Astrocyte of the hippocampus (primary cell): ENCODE measurements around the gene PPP1CA.

Experiments
- DNase-seq: peaks from one replicate; pipeline ENCODE4 v3.0.0; 2011; ENCODE audit warnings: low read depth, low spot score

The PPP1CA gene

DNA sequence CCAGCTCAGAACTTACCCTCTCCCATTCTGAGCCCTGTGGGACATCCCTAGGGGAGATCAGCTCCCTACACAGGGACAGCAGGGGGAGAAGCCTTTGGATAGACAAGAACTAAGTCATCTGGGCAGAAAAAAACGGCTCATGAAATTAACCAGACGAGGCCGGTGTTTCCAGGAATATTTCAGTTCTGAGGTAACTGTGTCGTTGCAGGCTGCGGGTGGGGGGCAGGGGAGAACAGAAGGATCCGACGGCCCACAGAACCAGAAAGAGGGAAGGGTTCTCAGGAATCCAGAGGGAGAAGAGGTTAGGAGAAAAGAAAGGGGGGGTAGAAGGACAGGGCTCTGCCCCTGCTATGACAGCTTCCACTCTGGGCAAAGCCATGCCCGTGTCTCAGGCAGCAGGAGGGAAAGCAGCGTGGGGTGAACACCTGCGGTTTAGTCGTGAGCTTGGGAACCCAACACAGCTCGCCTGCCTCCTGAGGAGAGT, 31.8 kb downstream of the PPP1CA start:
- peak; percentile 63 for DNase-seq

DNA sequence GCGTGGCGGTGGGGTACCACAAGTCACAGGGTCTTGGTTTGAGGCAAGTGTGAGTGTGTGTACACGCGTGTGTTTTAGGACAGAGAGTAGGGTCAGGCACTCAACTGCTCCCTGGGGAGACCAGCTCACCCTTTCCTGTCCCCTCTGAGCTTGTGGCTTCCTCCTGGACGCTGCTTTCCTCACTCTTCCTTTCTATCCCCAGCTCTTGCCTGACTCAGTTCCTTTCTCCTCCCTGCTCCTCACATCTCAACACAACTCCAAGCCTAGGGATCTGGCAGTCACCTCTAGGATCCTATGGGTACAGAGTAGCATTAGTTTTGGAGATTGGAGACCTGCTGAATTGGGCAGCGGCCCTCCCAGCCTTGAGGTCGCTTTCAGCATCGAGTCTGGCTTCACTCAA, 32.4 kb downstream of the PPP1CA start:
- no peak for DNase-seq

DNA sequence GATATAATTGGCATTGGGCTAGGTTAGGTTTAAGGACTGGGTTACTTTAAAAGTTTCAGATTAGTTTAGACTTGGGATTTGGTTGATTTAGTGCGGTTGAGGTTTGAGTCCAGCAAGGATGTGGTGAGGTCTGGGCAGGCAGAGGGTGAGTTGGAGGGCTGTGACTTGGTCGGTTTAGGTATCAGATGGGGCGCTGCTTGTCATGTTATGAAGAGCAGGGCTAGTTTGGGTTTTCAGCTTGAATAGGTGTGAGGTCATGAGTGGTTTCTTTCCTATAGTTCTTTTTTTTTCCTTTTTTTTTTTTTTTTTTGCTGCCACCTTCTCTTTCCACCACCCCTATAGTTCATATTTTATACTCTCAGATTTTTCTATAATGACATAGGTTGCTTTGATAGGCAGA, 33.0 kb downstream of the PPP1CA start:
- no peak for DNase-seq

DNA sequence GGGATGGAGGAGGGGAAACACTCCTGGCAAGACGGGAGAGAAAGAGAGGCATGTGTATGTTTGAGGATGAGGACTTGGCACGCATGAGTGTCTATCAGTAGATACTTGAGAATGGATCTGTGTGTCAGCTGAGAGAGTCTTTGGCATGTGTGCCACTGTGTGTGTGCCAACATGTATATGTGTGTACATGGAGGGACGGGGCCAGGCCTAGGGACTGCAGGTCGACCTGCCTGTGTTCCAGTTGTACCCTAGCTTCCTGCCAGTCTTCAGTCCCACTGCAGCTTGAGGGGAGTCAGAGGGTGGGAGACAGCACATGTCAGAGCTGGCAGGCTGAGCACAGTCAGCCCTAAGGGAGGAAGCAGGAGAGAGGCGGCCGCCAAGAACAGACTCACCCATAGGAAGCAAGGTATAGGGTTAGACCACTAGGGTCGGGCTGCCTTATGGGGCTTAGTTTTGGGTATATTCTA, 33.9 kb downstream of the PPP1CA start:
- no peak for DNase-seq

DNA sequence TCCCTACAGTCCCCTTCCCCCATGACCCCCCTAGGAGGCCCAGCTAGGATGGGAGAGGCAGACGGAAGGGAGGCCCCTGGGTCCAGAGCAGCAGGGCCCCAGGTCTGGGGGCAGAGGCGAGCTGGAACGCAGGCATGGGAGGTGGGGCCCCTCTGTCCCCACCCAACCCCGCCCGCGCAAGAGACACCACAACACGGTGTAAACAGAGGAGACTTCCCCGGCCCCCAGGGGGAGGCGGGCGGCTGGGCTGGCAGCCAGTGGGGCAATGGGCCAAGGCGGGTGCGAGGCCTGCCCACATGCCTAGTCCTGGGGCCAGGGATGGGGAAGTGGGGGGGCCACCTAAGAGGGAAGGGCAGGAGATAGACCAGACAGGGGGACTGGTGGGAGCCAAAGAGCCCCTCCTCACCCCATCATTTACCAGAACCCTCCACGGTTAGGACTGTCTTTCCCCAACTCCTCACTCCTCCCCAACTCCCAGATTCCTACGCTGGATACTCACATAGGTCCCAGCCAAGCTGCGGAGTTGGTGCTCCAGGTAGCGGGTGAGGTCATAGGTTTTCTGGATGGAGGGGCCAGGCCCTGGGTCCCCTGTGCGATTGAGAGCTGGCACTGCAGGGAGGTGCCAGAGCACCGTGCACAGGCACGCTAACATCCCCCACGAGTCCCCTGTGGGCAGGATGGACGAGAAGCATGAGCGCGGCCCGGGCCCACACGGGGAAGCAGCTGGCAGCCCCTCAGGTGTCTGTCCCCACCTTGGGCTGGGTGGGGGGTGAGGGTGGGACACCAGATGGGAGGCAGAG, 34.5 kb downstream of the PPP1CA start:
- DNase-seq = no peak

DNA sequence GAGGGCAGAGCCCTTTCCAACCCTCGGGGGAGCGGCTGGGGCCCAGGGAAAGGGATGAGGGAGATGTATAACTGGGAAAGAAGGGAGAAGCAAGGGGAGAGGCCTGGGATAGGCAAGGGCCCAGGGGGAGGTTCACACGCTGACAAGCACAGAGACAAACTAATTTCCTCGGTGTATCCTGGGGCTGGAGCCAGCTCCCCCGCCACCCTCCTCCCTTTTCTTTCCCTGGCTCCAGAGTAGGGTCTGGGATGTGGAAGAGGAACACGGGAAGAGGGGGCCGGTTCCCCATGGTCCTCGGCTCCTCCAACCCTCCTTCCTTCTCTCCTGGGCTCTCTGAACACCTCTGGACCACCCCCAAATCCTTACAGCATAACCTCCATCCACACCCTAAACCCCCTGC, 35.1 kb downstream of the PPP1CA start:
- no peak for DNase-seq

DNA sequence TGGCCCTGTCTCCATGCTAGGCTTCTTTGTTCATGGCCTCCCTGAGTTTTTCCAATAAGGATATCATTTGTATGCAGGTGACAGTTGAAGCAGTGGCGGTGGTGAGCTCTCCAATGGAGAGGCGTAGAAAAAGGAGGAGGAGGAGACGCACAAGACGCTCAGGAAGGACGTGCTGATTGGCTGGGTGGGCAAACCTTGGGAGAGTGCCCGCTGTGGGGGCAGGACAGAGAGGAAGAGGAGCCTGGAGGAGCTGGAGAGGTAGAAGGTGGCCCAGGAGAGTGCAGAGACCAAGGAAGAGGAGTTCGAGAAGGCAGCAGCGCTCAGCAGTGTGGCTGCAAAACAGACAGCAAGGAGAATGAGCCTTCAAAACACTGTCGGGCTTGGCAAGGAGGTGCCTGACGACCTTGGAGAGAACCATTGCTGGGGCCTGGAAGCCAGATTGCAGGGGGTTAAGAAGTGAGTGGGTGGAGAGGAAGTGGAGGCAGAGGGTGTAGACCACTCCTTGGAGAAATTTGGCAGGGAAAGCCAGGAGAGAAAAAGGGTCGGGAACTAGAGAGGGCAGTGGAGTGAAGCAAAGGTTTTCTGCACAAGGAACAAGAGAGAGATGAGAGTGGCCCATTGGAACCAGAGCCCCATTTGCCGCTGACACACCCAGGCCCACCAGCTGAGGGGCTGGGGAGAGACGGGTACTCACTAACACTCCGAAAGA, 35.8 kb downstream of the PPP1CA start:
- no peak for DNase-seq

DNA sequence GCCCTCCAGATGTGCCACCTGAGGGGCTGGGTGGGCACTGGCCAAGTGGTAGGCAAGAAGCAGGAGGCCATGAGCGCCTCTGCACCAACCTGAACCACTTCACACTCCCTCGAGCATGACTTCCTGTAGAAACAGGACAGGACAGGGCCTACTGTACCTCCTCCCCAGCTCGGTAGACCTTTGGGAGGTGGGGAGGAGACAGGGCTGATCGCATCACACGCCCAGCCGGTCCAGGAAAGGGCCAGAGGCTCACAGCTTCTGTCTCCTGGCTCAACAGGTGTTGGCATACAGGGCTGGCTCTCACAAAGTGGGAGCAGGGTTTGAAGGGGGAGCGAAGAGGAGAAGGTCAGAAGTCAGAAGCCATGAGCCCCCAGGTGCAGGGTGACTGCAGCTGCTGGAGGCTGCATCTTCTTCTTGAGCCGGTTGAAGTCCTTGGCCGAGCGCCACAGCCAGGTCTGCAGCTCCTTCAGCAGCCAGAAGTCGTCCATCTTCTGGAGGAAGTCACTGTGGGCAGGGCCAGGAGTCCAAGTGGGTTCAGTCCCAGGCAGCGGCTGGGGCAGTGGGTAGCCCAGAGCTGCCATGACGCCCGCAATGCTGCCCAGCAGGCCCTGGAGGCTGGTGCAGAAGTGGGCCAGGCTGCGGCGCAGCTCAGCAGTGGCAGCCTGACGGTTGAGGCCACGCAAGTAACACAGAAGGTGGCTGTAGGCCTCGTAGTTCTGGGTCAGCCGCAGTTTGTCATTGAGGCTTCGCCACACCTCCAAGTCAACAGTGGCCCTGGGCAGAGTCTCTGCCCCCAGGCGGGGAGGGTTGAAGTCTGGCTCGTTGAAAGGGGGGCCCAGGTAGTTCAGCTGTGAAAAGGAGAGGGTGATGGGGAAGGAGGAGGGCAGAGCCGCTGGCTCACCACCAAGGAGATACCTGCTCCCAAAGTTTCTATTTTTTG, 36.6 kb downstream of the PPP1CA start:
- DNase-seq = no peak

DNA sequence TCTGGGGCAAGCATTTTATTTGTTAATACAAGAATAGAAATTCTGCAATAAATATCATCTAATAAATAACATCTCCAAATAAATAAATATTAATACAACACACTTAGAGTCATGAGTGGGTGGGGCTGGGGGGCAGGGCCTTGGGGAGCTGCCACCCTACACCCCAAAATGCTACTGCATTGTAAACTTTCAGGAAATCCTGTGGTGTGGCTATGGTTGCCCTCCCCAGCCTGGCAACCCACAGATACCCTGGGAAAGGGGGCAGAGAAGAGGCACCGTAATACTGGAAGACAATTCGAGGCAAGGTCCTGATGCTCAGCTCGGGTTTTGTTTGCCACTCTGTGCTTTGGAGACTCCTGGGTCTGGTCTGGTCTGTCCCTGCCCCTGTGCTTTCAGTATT, 37.5 kb downstream of the PPP1CA start:
- no peak for DNase-seq

DNA sequence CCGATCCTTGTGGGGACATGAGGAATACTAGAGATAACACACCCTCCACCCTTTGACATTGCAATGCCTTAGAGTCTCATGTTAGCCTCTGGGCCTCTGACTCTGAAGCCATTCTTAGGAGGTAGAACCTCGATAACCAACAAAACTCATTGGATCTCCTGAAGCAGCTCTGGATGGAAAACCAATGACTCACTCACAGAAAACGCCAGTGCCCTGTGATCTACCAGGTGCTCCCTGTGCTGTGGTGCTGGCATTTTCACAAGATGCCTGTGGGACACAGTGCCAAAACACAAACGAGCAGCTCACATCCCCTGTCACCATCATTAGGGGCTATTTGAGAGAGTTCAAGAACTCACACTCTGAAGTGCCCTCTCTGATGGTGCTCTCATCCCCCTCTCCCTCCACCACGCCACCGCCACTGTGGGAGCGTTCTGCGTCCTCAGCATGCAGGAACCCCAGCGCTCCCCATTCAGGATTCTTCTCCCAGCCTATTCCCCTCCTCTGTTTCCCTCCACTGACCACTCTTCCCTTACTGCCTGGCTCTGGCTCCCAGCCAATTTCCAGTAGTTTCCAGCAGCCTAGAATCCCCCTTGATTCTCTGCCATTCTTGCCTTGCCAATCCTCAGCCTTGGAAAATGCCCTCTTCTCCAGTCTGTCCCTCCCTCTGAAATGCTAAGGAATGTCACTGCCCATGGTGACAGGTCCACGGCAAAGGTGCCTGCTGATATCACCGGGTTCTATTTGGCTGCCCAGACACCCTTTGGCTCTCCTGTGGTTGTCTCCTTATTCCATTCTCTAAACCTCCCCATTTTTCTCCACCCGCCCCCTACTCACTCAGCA, 43.6 kb downstream of the PPP1CA start:
- peak; percentile 87 for DNase-seq

DNA sequence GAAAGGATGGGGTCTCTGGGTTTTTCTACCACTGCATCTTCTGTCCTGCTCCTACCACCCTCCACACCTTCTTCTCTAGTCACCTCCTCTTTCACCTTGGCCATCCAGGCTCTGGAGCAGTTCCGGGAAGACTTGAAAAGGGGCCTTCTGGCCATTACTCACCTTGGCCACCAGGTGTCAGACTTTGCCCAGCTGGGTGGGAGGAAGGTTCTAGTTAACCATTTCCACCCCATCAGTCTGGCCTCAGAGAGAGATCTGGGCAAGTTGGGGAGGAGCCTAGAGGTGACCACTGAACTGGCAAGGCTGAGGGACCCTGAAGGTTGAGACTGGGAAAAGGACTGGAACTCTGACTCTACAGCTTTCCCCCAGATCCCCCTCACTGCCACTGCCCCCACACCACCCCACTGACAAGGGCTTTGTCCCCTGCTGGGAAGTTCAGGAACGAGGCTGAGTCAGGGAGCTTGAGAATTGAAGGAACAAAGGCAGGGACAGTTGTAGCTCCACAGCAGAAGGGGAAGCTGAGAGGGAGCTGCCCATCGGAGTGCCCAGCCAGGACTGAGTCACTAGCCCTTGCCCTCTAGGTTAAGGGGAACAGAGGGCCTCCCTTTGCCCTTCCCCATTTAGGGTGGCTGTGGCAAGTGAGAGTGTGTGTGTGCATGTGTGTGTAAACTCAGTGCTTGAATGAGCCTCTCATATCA, 44.6 kb downstream of the PPP1CA start:
- DNase-seq = peak; percentile 91

DNA sequence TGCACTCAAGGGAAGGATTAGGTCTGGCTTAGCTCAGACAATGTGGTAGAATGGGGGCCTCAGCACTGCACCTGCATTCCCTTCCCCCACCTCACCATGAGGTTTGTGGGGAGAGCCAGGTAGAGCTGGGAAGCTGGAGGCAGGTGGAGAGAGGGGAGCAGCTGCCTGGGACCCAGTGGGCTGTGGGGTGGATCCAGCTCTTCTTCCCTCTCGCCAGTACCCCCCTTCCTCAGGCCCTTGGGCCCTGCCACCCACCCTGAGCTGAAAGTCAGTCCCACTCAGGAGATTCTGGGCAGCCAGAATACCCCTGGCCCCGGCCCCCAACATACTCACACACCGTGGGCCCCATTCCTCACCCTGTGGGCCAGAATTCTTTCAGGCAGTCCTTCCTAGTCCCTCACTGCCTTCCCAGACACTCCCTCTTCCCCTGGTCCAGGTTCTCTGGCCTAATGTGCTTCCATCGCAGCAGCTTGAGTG, 45.2 kb downstream of the PPP1CA start:
- no peak for DNase-seq

DNA sequence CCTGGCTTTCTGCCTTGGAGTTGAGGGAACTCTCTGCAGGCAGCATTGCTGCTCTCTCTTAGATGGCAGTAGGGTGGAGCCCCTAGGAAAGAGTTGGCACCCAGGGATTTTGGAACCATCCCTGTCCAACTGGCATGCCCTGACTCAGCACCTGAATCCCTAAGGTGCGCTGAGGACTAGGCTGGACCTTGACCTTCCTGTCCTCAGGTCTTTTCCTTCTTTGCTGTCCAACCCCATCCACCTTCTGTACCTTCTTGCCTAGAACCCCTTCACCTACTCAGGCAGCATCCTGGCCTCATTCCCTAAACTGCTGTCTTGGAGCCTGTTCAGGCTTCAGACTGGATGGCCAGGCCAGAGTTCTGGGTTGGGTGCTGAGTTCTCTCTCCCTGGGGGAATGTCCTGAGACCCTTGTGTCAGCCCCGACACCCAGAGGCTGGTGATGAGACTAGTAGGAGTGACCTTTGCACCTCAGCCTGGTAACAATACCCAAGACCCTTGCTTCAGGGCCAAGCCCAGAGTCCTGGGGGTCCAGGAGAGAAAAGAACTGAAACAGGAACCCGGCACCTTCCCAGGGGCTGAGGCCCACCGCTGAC, 45.8 kb downstream of the PPP1CA start:
- no peak for DNase-seq

DNA sequence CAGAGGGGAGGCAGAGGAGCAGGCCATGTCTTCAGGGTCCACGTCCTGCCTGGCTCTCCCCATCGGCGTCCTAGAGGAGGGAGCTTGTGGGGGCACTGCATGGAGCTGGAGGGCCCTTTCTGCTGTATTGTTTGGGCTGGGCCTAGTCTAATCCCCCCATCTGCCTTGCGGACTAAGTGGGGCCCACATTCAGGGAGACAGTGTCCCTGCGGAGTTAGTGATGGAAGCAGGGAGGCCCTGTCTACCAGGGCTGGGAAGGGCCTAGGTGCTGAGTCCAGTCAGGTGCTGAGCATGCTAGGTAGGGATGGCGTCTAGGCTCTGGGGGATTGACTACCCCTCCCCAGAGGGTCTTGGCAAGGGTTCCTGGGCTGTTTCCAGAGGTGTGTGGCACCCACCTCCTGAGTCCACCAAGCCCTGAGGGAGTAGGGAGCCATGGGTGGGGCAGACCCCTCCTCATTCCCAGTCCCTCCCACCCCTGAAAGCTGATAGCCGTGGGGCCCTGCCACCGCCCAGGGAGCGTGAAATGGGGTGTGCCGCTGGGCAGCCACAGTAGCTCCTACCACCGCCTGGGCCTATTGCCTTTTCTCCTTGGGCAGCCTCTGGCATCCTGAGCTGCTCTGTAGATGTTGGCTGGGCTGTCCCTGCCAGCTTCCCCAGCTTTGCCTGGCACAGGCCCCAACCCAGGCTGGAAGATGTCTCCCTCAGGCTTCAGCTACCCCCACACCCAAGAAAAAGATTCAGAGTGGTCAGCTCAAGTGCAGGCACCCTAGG, 46.5 kb downstream of the PPP1CA start:
- DNase-seq = peak; percentile 31

DNA sequence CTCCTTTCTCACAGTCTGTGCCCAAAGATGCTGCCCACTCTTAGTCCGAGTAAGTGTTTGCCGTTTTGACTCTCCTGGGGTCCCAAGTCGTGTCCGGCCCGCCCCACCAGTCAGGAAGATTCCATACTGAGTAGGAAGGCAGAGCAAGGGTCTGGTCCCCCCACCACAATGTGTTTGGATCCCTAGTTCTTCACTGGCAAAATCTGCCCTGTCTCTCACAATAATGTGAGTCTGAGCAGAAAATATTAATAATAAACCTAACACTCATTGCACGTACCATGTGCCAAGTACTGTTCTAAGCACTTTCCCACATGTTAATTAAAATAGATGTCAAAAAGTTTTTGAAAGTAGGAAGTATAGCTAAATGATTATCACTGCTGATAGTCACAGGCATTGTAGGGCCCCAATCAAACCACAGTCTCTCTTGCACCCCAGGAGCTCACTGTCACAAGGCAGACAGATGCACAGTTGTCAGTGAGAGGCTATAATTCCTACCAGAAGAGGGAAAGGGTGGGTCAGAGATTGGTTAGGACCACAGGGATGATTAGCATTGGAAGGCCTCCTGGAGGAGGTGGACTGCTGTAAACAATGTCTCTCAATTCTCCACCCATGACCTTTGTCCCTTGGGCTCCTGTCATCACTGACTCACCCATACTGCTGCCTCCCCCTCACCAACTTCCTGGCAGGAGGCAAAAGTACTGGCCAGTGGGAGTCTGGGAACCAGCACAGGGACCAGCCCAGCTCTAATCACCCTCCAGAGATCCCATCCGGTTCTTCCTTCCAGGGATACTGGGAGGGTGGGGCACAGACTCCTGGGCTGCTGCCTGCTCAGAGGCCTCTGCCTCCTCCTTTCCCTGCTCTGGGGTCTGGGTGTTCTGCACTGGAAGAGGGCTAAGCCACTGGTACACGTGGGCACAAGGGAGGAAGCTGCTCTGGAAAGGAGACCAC, 47.3 kb downstream of the PPP1CA start:
- DNase-seq = peak; percentile 82

DNA sequence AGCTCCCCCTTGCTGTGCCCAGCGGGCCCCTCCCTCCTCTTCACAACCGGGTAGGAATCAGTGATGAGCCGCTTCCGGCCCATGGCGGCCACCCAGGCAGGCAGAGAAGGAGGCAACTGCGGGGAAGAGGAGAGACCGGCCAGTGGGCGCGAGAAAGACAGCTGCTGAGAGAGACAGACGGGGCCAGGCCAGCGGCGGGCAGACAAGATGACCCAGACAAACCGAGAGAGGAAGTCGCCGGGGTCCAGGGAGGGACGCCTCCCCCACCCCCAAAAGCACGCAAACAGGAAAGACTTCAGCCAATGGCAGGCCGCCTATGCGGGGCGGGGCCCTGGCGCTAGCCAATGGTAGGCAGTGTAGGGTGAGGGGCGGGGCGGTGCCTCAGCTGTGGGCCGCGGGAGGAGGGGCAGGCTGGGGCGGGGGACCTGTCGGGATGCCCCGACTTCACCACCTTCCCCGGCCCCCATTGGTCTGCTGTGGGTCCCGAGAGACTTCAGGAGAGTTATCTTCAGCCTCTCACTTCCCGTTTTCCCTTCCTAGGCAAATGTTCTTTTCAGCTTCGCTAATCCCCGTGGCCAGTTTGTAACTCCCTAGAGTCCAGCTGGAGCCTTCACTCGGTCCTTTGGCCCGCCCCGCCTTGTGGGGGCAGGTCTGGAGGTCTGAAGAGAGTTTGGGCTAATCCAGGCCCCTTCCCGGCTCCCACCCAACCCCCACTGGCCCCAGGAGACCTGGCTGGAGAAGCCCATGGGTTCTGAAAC, 48.2 kb downstream of the PPP1CA start, which contains the start of gene POLD4:
Gene POLD4 (minus strand): TSS at position 230 of the 758 bp plus-strand sequence. CDS start 147 bp downstream, at position 83.
- peak; percentile 99 for DNase-seq
